COLO668 (cell line): ENCODE data around the gene COP1.
"Not testable (repeated sequence)": the region's sequence is repeated elsewhere in the genome, so short reads cannot be mapped to it uniquely, and the experiment has no call there.

ENCODE experiments used
- DNase-seq: peaks from one replicate; lab custom pipeline; 2025; ENCODE audit not compliant: unreplicated experiment; lab: John Stamatoyannopoulos, UW

The COP1 gene

DNA sequence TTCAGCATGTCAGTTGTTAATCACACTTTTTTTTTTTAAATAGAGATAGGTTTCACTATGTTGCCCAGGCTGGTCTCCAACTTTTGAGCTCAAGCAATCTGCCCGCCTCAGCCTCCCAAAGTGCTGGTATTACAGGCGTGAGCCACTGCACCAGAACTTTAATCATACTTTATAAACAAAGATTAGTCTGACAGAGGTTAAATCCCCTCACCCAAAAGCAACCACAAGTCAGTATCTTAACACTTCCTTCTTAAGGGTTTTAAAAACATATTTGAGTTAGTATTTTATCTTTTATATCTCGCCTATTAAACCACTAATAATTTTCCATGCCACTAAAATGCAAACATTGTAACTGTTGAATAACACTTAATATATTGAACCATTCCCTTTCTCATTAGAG, 70.2 kb downstream of the COP1 start:
- no peak for DNase-seq

DNA sequence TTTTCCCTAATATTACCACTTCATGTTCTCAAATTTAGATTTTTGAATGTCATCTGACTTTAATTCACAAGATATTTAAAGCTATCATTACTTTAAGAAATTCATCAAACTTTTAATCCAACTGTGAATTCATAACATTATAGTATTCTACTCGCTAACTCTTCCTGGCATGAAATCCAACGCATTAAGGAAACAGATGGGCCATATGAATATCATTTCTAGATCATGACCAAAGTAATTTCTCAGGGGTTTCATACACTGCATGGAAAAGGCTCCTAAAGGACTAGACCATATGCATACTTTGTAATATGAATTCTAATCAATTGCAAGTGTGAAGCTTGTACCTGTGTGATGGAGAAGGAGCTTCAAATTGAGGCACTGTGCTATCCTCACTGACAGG, 72.4 kb downstream of the COP1 start:
- no peak for DNase-seq

DNA sequence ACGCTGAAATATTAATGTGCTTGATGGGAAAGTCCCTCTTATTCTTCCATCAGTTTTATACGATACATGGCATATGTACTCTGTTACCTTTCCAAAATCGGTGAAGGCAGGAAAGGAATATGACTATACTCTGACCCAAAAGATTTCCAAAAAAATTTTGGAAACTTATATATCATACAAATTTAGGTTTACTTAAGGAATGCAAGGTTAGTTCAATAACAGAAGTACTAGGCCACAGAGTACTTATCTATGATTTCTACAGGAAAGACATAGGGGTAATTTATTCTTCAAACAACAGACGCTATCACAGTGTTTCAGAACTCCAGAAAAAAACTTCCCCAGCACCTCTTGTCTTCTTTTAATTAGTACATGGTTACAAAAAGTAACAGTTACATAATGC, 84.8 kb downstream of the COP1 start:
- DNase-seq = no peak

DNA sequence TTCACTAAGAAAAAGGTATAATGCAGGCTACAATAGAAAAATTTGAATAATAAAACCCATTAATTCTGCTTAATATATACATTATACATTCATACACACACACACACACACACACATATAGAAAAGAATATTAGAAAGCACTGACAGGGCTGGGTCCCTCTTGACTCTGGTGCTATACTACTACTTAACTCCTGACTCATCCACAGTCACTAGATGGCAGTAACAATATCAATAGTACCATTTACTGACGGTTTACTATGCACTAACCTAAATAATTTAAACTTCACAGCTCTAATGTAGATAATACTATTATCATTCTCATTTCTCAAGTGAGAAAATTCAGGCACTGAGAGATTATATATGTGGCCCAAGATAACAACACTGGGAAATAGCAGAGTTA, 87.5 kb downstream of the COP1 start:
- no peak for DNase-seq

DNA sequence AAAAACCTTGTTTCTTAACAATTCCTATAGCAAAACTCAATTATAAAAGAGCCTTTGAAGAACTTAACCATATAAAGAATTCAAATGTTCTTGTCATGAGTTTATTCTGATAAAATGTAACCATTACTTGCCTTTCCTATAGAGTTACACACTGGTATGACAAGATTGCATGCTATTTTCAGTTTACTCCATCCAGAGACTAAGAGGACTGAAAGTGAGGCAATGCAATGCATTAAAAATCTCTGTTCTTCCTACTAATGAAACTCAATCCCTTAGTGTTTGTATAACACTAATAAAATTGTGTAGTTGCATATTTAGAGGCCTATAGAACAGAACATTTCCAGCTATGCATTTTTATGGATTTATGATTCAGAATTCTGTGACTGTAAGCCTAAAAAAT, 88.1 kb downstream of the COP1 start:
- DNase-seq = no peak

DNA sequence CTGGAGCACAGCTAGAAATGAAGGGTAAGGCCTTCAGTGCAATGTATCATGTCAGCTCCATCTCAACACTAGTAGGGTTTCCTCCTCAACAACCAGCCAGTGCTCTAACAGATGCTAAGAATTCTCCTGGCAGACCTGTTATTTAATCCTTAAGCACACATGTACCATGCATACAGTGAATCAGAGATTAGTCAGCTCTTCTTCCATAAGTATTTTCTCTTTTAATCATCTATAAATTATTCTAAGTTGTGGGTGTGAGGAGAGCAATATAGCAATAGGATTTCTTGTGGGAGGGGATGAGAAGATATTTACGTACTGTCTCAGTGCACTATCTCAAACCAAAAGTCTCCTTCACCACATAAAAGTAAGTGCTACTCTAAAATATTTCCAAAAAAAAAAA, 95.3 kb downstream of the COP1 start:
- DNase-seq = no peak

DNA sequence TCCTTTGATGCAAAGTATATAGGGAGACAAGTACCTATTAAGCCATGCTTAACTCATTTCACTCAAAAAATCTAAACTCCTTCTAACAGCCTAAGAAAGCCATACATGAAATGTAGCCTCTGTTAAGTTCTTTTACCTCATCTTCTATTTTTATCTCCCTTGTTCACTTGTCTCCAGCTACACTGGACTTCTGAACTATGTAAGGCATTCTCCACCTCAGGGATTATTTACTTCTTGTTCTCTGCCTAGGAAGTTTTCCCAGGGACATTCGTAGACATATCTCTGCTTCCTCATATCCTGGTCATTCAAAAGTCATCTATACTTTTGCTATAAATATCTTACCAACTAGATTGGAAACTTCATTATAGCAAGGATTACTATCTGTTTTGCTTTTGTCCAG, 96.9 kb downstream of the COP1 start:
- DNase-seq = no peak

DNA sequence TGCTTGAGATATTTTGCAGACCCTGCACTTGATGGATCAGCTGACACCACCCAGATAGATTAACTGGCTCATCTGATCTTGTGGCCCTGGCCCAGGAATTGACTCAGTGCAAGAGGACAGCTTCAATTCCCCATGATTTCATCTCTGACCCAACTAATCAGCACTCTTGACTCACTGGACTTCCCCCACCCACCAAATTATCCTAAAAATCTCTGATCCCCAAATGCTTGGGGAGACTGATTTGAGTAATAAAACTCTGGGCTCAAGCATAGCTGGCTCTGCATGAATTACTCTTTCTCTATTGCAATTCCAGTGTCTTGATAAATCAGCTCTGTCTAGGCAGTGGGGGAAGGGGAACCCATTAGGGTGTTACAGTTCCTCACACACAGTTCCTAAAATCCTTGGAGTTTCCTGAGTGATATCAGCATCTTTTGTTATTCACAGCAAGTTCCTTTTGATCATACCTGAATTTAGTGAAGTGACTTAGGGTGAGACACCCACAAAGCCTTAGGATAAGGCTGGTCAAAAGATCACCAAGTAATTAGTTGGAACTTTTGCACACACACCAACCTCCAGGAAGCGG, 104.2 kb downstream of the COP1 start:
- no peak for DNase-seq

DNA sequence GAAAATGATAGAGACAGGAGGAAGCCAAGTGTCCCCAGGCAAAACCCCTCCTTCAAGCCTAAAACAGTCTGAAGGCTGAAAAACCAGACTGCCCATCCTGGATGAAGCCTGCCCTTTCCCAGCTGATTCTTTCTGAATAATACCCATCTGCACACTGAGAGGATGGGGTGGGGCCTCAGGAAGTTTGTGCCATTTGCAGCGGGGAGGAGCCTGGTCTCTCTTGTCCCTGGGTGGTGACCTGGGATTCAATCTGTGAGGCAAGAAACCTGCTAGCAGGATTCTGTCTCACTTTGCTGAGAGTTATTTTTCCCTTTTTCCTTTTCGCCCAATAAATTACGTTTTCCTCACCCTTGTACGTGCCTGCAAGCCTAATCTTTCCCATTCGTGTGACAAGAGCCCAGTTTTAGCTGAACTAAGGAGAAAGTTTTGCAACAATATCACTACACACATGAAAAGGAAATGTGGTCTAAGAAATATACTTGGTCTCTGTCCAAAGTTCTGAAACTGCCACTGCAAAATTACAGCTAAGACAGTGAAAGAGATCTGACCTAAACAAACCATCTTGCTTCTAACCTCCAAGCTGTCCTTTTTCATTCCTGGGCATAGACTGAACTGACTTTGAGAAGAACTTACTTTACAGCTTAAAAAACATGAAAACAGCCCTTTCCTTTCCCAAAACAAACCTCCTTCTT, 105.0 kb downstream of the COP1 start:
- no peak for DNase-seq

DNA sequence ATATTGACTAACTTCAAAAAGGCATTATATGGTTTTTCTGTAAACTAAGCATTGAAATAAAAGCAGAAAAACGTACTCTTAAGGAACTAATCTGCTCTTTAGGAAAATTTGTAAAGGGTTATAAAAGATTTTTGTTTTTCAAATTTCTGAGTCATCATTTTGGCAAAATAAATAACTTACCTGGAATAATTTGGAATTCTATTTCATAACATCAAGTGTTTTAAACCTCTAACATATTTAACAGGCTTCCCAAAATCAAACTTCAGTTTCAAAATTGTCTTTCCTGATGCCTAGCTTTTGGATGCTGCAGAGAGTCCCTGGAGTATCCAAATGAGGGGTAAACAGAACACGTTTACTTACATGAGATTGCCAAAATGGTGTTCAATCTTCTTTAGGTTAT, 108.5 kb downstream of the COP1 start:
- no peak for DNase-seq

DNA sequence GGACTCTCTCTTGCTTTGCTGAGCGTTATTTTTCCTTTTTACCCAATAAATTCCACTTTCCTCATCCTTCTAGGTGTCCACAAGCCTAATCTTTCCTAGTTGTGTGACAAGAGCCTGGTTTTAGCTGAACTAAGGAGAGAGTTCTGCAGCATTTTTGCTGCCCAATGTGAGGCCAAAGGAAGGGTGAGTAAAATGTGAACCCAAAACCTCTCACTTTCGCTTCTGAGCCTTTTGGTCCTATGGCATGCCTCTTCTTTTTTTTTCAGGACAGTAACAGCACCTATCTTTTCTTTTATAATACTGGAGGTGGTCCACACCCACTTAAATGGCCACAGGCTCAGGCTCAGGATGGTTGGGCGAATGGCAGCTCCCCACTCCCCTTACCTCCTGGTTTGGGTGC, 111.1 kb downstream of the COP1 start:
- DNase-seq = no peak

DNA sequence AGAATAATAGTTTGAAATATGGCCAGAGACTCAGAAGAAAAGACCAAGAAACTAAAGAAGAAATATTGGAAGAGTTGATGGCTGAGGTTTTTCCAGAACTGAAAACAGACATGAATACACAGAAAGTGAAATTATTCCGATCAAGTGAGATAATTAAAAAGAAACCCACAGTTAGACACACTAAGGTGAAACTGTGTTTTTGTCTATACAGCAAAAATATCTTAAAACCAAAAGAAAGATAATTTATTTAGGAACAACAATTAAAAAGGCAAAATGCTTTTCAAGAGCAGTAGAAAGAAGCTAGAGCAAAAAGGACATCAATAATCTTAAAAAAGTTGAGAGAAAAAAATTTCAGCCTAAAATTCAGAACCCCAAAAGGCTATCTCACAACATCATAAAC, 116.3 kb downstream of the COP1 start:
- DNase-seq = no peak

DNA sequence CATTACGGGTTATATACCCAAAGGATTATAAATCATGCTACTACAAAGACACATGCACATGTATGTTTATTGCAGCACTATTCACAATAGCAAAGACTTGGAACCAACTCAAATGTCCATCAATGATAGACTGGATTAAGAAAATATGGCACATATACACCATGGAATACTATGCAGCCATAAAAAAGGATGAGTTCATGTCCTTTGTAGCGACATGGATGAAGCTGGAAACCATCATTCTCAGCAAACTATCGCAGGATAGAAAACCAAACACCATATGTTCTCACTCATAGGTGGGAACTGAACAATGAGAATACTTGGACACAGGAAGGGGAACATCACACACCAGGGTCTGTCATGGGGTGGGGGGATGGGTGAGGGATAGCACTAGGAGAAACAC, 119.3 kb downstream of the COP1 start:
- DNase-seq = not testable (repeated sequence)

DNA sequence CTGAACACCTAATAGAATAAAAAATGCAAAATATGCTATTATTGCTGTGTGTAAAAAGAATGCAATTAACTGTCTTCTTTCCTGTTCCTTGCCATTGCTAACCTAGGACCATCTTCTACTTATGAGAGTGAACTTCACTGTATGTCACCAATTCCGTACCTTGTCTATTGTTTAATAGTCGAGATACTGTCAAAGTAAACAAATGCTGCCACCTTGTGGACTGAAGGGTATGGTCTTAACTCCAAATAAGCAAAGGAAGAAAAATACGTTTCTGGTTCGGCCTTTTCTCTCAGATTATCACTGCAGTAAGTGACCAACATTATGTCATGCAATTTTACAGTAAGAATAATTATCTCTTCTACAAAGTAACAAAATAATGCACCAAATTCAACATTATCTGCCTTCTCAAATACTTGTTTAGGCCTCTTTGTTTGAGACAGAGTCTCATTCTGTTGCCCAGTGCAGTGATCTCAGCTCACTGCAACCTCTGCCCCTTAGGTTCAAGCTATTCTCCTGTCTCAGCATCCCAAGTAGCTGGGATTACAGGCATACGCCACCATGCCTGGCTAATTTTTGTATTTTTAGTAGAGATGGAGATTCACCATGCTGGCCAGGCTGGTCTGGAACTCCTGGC, 133.4 kb downstream of the COP1 start:
- DNase-seq = peak; percentile 48

DNA sequence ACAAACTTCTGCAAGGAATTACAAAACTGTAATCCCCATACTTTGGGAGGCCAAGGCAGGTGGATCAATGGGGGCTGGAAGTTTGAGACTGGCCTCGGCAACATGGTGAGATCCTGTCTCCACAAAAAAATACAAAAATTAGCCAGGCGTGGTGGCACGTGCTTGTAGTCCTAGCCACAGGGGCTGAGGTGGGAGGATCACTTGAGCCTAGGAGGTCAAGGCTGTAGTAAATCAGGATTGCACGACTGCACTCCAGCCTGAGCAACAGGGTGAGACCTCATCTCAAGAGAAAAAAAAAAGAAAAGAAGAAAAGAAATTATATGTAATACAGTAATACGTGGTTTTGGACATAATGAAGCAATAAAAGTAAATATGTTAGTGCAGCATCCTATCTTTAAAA, 138.2 kb downstream of the COP1 start:
- DNase-seq = no peak

DNA sequence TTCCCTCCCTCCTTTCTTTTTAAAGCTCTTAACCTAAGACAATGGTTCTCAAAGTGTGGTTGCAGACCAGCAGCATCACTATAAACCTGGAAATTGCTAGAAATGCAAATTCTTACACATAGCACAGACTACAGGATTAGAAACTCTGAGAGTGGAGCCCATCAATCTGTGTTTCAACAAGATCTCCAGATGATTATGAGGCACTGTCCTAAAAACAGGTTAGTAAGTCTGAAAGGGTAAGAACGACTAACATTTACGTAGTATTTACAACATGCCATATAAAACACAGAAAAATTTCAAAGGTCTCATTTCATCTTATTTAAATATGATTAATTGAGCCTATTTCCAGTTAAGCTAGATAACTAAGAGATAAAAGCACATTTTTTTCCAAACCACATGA, 138.8 kb downstream of the COP1 start:
- no peak for DNase-seq

DNA sequence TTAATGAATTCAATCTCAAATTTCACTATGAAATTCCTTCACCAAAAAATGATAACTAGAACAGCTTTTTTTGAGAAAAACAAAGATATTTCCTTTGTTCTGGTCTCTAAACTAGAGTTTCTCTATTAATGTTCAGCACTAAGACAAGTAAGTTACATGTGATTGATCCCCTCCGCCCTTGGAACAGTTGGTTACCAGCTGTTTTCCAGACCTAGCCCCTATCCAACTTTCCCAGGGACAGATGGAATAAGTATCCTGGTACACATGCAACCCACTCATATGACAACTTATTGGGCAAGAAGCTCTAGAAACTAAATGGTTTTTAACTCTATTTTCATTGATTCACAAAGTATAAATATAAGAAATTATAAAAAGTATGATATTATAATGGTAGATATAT, 140.4 kb downstream of the COP1 start:
- DNase-seq = no peak

DNA sequence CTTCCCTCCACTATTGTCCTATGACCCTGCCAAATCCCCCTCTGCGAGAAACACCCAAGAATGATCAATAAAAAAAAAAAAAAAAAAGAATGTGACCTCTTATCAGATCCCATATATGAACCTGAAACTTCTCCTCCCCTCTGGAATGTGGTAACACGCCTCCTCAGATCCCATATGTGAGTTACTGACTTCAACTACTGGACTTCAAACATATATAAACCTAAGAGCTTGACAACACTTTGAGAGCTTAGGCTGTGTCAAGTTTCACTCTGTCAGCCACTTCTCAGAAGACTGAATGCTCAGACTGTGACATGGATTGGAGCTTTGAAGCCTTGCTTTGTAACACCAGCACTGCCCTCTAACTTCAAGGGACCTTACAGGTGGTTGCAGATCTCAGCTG, 148.4 kb downstream of the COP1 start:
- no peak for DNase-seq

DNA sequence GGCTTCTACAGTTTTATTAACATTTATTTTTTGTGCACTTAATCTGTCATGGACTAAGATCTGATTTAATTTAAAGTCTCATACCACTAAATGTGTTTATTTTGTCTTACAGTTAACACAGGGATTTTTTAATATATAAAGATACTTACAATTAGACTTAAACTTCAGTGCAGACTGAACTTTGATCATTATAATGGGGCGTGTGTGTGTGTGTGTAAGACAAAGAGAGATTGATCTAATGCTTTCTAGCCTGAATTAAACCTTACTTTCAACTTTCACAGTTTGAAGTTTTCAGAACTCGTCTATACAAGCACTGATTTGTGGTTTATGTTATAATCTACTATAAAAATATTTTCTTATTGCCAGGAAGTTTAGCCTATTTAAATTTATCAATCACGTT, 150.8 kb downstream of the COP1 start:
- no peak for DNase-seq

DNA sequence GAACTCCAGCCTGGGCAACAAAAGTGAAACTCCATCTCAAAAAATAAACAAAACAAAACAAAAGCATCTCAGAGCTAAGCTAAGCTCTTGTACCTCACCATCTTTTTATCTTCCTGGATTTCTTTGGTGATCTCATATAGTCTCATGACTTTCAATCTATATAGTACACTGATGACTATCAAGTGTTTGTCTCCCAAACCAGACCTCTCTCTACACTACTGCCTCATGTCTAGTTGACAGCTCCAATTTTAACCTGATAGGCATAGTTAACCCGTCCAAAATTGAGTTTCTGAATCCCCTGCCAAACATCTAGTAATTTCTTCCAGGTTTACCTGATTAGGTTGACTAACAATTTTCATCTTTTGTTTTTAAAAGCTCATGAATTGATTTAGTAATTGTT, 151.7 kb downstream of the COP1 start:
- no peak for DNase-seq

DNA sequence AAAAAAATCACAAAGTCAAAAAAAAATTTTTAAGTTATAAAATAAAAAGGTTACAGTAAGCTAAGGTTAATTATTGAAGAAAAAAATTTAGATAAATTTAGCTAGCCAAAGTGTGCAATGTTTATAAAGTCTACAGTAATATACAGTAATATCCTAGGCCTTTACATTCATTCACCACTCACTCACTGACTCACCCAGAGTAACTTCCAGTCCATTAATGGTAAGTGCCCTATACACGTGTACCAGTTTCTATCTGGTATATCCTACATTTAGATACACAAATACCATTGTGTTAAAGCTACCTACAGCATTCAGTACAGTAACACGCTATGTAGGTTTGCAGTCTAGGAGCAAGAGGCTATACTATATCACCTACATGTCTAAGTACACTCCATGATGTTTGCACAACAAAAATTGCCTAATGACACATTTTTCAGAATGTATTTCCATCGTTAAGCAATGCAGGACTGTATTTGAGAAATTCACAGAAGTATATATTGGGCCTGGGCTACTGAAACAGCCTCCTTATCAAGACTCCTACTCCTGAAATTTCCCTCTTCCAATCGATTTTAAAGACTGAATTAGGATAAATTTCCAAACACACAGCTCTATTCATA, 155.1 kb downstream of the COP1 start:
- DNase-seq = no peak

DNA sequence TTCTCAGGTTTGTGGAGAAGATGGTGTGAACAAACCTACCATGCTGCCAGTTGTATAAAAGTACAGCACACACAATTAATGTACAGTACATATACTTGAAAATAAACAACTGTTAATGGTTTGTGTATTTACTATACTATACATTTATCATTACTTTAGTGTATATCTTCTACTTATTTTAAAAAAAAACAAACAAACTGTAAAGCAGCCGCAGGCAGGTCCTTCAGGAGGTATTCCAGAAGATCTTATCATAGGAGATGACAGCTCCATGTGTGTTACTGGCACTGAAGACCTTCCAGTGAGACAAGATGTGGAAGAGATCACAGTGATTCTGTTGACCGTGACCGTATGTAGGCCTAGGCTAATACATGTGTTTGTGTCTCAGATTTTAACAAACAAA, 155.7 kb downstream of the COP1 start:
- no peak for DNase-seq
